Neutrophil (primary cell): ENCODE results near the gene RAP1B.
"Not testable (repeated sequence)": the region's sequence is repeated elsewhere in the genome, so short reads cannot be mapped to it uniquely, and the experiment has no call there.

ENCODE experiments used
- H3K27ac ChIP-seq: fragments of 200-600 bp; sonication (generic); 2 replicates; pipeline ENCODE4 v1.5.1; 2016; ENCODE audit warnings: mild to moderate bottlenecking, moderate library complexity
- H3K27me3 ChIP-seq: fragments of 200-600 bp; sonication (generic); 2 replicates; pipeline ENCODE4 v1.6.0; 2016; ENCODE audit warnings: mild to moderate bottlenecking
- H3K36me3 ChIP-seq: fragments of 200-600 bp; sonication (generic); 2 replicates; pipeline ENCODE4 v1.5.1; 2017
- H3K4me1 ChIP-seq, 2 experiments: fragments of 200-600 bp in 1 of 2; sonication (generic) in 1 of 2; 1 replicate in 1 of 2; 2 replicates in 1 of 2; pipeline versions ENCODE4 v1.5.1 to v1.6.1; 2013 to 2016; ENCODE audit warnings: low read depth in 1 of 2, low read length in 1 of 2, mild to moderate bottlenecking in 1 of 2, moderate library complexity in 1 of 2; ENCODE audit not compliant: control insufficient read depth in 1 of 2, insufficient read depth in 1 of 2
- H3K4me3 ChIP-seq, 2 experiments: fragments of 200-600 bp in 1 of 2; sonication (generic) in 1 of 2; 1 replicate in 1 of 2; 2 replicates in 1 of 2; pipeline ENCODE4 v1.5.1; 2013 to 2016; ENCODE audit warnings: low read depth in 1 of 2, low read length in 1 of 2, mild to moderate bottlenecking in 1 of 2, moderate library complexity in 1 of 2
- H3K9me3 ChIP-seq: fragments of 200-600 bp; sonication (generic); 2 replicates; pipeline ENCODE4 v1.5.1; 2016
- TF ChIP-seq, protein P1 (sequence below): fragments of 200-600 bp; sonication (generic); IDR thresholded peaks from 2 replicates; pipeline ENCODE4 v1.5.1; 2016; ENCODE audit warnings: antibody characterized with exemption

RAP1B gene

GRCh38 chr12:68632486-68632885 is 21.8 kb downstream of the RAP1B start:
- TF ChIP-seq, protein P1, sequence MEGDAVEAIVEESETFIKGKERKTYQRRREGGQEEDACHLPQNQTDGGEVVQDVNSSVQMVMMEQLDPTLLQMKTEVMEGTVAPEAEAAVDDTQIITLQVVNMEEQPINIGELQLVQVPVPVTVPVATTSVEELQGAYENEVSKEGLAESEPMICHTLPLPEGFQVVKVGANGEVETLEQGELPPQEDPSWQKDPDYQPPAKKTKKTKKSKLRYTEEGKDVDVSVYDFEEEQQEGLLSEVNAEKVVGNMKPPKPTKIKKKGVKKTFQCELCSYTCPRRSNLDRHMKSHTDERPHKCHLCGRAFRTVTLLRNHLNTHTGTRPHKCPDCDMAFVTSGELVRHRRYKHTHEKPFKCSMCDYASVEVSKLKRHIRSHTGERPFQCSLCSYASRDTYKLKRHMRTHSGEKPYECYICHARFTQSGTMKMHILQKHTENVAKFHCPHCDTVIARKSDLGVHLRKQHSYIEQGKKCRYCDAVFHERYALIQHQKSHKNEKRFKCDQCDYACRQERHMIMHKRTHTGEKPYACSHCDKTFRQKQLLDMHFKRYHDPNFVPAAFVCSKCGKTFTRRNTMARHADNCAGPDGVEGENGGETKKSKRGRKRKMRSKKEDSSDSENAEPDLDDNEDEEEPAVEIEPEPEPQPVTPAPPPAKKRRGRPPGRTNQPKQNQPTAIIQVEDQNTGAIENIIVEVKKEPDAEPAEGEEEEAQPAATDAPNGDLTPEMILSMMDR = no peak
- no peak overlapping the region for H3K27ac ChIP-seq
- H3K9me3 ChIP-seq = no peaks in the 10 kb centered on the region
- no peak overlapping the region for H3K4me3 ChIP-seq
- H3K27me3 ChIP-seq = no peaks in the 10 kb centered on the region
- peaks cover 7 to 15% of the 10 kb centered on the region in 2 experiments for H3K4me1 ChIP-seq
- peaks cover under 1% of the 10 kb centered on the region for H3K36me3 ChIP-seq

DNA sequence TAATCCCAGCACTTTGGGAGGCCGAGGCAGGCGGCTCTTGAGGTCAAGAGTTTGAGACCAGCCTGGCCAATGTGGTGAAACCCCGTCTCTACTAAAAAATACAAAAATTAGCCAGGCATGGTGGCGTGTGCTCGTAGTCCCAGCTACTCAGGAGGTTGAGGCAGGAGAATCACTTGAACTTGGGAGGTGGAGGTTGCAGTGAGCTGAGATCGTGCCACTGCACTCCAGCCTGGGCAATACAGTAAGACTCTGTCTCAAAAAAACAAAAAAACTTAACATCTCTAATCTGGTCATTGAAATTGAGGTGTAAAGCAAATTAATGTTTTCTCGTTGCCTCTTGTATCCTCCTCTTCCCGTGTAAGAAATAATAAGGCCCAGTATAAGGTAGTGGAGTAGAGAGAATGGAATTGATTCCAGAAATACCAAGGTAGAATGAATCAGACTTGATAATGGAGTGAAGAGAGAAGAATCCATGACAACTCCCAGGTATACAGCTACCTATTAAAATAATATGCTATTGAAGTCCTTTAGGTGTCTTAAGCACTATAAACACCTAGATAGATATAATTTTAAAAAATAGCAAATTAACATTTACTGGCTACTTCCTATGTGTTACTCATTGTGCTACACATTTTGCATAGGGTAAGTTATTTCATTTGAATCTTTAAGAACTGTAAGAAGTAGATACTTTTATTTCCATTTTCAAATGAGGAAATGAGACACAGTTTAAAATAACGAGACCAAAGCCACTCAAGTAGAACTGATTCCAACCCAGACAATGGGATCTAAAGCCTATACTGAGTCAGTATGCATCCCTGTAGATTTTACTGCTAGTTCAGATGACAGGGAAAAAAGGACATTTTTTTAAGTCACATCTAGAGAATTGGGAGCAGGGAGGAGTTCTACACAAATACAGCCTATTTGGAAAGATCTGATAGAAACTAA is 23.2 kb downstream of the RAP1B start:
- H3K4me3 ChIP-seq = no peak overlapping the region
- H3K27me3 ChIP-seq = no peaks in the 10 kb centered on the region
- peak overlapping the region; percentile 19 for H3K27ac ChIP-seq
- no peaks in the 10 kb centered on the region for H3K36me3 ChIP-seq
- TF ChIP-seq, protein P1 = no peak
- no peaks in the 10 kb centered on the region for H3K9me3 ChIP-seq
- H3K4me1 ChIP-seq = peaks cover 4% of the 10 kb centered on the region in 2 experiments

- TF ChIP-seq, protein P1 = no peak
- Histone ChIP-seq H3K27ac (peak overlapping the region; percentile 12), H3K4me3 (no peak overlapping the region), H3K4me1 (peaks cover 3 to 9% of the 10 kb centered on the region in 2 experiments), H3K27me3 (no peaks in the 10 kb centered on the region), H3K9me3 (no peaks in the 10 kb centered on the region), H3K36me3 (no peaks in the 10 kb centered on the region)
Measured at GRCh38 chr12:68636268-68636667, 25.6 kb downstream of the RAP1B start.

DNA sequence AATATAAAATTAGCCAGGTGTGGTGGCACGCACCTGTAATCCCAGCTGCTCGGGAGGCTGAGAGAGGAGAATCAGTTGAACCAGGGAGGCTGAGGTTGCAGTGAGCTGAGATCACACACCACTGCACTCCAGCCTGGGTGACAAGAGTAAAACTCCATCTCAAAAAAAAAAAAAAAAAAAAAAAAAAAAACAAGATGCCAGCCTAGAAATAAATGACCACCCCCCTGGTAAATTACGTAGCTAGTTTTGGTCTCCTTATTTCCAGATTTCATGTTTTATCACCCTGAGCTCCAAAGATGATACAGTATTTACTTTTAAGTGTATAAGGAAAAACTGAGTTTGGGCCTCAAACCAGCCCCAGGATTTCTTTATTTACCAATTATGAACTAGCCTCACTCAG is 26.7 kb downstream of the RAP1B start:
- H3K9me3 ChIP-seq, H3K27ac ChIP-seq, H3K4me1 ChIP-seq, H3K36me3 ChIP-seq, H3K4me3 ChIP-seq, H3K27me3 ChIP-seq: not testable (repeated sequence)

DNA sequence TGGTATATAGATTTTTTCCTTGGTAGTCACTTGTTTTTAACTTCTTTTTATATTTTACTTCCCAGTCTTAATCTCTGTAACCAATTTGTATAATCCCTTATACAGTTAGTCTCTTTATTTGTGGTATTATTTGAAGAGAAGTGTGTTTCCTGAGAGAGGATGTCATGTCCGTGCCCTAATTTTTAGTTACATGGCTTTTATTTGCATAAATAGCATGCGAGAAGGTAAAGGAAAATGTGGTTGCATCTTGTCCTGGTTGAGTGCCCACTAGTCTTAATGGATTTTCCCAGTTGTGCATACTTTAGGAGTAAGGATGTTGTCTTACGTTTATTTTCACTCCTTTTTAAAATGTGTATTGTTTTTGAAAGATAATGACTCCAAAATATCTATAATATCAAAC is 27.5 kb downstream of the RAP1B start:
- Histone ChIP-seq H3K4me1 (peaks cover 3 to 9% of the 10 kb centered on the region in 2 experiments), H3K9me3 (no peaks in the 10 kb centered on the region), H3K36me3 (peaks cover 6% of the 10 kb centered on the region), H3K27me3 (no peaks in the 10 kb centered on the region), H3K4me3 (no peak overlapping the region), H3K27ac (peak overlapping the region; percentile 51)
- TF ChIP-seq, protein P1 = no peak

DNA sequence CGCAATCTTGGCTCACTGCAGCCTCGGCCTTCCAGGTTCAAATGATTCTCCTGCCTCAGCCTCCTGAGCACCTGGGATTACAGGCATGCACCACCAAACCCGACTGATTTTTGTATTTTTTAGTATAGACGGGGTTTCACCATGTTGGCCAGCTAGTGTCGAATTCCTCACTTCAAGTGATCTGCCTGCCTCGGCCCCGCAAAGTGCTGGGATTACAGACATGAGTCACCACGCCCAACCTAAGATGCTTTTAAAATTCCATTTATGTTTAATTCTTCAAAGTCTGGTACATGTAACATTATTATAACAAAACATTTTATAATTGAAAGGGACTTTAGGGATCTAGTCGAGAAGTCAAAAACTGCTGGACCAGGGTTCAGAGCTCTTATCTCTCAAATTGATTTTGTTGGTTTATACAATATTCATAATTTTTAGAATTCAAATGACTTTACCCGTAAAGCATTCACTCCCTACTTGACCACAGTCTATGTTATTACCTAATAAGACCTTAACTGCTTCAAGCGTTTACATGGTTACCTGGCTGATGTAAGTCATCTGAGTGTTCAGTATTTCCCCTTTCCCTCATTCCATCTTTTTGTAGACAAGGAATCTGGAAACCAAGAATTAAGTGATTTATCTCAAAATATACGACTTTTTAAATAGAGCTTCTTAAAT is 28.2 kb downstream of the RAP1B start:
- Histone ChIP-seq H3K36me3 (peaks cover 6% of the 10 kb centered on the region), H3K27me3 (no peaks in the 10 kb centered on the region), H3K27ac (peak overlapping the region; percentile 51), H3K4me1 (peaks cover 3 to 9% of the 10 kb centered on the region in 2 experiments), H3K4me3 (no peak overlapping the region), H3K9me3 (no peaks in the 10 kb centered on the region)
- TF ChIP-seq, protein P1 = no peak
